Measurements from ENCODE around the gene MCF2L. TPM values are rescaled to one million over a fixed set of nuclear protein-coding genes. Genes with fewer than 3 reads are reported as not detected.
A peak's percentile ranks its signal among the peaks of the same experiment; 100 is the strongest.

The MCF2L gene
- total and polyA plus RNA-seq, 4 donors = 21.0 to 78.7 (median 35.9) TPM

- peak; percentile 98 for TF ChIP-seq CTCF (IDR thresholded peaks at IDR 0.05; ENCODE audit: control extremely low read depth, extremely low read depth)
- H3K27ac ChIP-seq (ENCODE audit: low read depth in 1 of 2, low read length in 1 of 2) = peak overlapping the region in 1 of 2 donors; percentile 65
- peak overlapping the region; percentile 50 for H3K4me3 ChIP-seq
- peak; percentile 92 for ATAC-seq (ENCODE audit: insufficient read depth, low FRiP score)
- no peak overlapping the region for H3K9ac ChIP-seq (ENCODE audit: insufficient read depth in 1 of 2, low read length in 2 of 2)
- DNase-seq = peak; percentile 95 to 97 (median 97)
- WGBS, 2 donors = 1 to 2% methylated on average over 18 of the region's 18 CpGs
- H3K27me3 ChIP-seq (ENCODE audit: control insufficient read depth in 3 of 3, insufficient read depth in 3 of 3, low read length in 2 of 3) = no peaks in the 10 kb centered on the region
- no peaks in the 10 kb centered on the region for H3K36me3 ChIP-seq (ENCODE audit: control insufficient read depth in 4 of 4, insufficient read depth in 4 of 4, low read length in 4 of 4)
- H3K4me1 ChIP-seq (ENCODE audit: control insufficient read depth in 5 of 5, insufficient read depth in 5 of 5, low read length in 5 of 5) = peaks cover 0 to 10% (median 7%) of the 10 kb centered on the region in 5 donors
- H3K9me3 ChIP-seq (ENCODE audit: control insufficient read depth in 4 of 4, insufficient read depth in 3 of 4, low read length in 3 of 4) = peaks cover 0 to 2% (median 0%) of the 10 kb centered on the region in 4 donors
These were observed 26.2 kb upstream of the MCF2L start for GRCh38 chr13:112942689-112943308.

GRCh38 chr13:112943309-112944125 is 25.5 kb upstream of the MCF2L start:
- peak overlapping the region; percentile 50 for H3K4me3 ChIP-seq
- H3K9ac ChIP-seq (ENCODE audit: insufficient read depth in 1 of 2, low read length in 2 of 2) = peak overlapping the region; percentile 32 to 68
- no peak for TF ChIP-seq CTCF (IDR thresholded peaks at IDR 0.05; ENCODE audit: control extremely low read depth, extremely low read depth)
- no peaks in the 10 kb centered on the region for H3K27me3 ChIP-seq (ENCODE audit: control insufficient read depth in 3 of 3, insufficient read depth in 3 of 3, low read length in 2 of 3)
- H3K4me1 ChIP-seq (ENCODE audit: control insufficient read depth in 5 of 5, insufficient read depth in 5 of 5, low read length in 5 of 5) = peaks cover 0 to 10% (median 7%) of the 10 kb centered on the region in 5 donors
- 1 to 2% methylated on average over 51 to 81 of the region's 81 CpGs for WGBS, 2 donors
- H3K9me3 ChIP-seq (ENCODE audit: control insufficient read depth in 4 of 4, insufficient read depth in 3 of 4, low read length in 3 of 4) = peaks cover 0 to 2% (median 0%) of the 10 kb centered on the region in 4 donors
- H3K27ac ChIP-seq (ENCODE audit: low read depth in 1 of 2, low read length in 1 of 2) = peak overlapping the region; percentile 36 to 83
- peak; percentile 67 to 72 (median 67) for DNase-seq
- ATAC-seq (ENCODE audit: insufficient read depth, low FRiP score) = peak; percentile 58
- no peaks in the 10 kb centered on the region for H3K36me3 ChIP-seq (ENCODE audit: control insufficient read depth in 4 of 4, insufficient read depth in 4 of 4, low read length in 4 of 4)

GRCh38 chr13:112947796-112948195 is 21.2 kb upstream of the MCF2L start:
- Histone ChIP-seq H3K9me3 (ENCODE audit: control insufficient read depth in 4 of 4, insufficient read depth in 3 of 4, low read length in 3 of 4) (peaks cover 0 to 2% (median 0%) of the 10 kb centered on the region in 4 donors), H3K4me1 (ENCODE audit: control insufficient read depth in 5 of 5, insufficient read depth in 5 of 5, low read length in 5 of 5) (peaks cover 0 to 13% (median 9%) of the 10 kb centered on the region in 5 donors), H3K27me3 (ENCODE audit: control insufficient read depth in 3 of 3, insufficient read depth in 3 of 3, low read length in 2 of 3) (peaks cover 0 to 2% (median 0%) of the 10 kb centered on the region in 3 donors), H3K9ac (ENCODE audit: insufficient read depth in 1 of 2, low read length in 2 of 2) (no peak overlapping the region), H3K4me3 (no peak overlapping the region), H3K36me3 (ENCODE audit: control insufficient read depth in 4 of 4, insufficient read depth in 4 of 4, low read length in 4 of 4) (no peaks in the 10 kb centered on the region), H3K27ac (ENCODE audit: low read depth in 1 of 2, low read length in 1 of 2) (no peak overlapping the region)
- ATAC-seq (ENCODE audit: insufficient read depth, low FRiP score) = no peak
- no peak for TF ChIP-seq CTCF (IDR thresholded peaks at IDR 0.05; ENCODE audit: control extremely low read depth, extremely low read depth)
- no peak for DNase-seq
- WGBS, 2 donors = 91 to 94% methylated on average over 4 of the region's 4 CpGs

Measured in lung (tissue), 12 donors.